Ramos (cell line): ENCODE data around the gene PLXND1.
"Not testable (repeated sequence)": the region's sequence is repeated elsewhere in the genome, so short reads cannot be mapped to it uniquely, and the experiment has no call there.

Experiments
- in situ Hi-C: fragments of 300-500 bp; cut with MboI; formaldehyde crosslinking; loops from one replicate; pipeline ENCODE4 v1.14.3; 2022; ENCODE audit warnings: low sequenced_read_pairs; ENCODE audit not compliant: unreplicated experiment

The PLXND1 gene

GRCh38 chr3:129617381-129618185, 11.1 kb upstream of the PLXND1 start:
- in situ Hi-C loops = no loop called here

- in situ Hi-C loops = no loop called here
Measured at GRCh38 chr3:129616713-129617112, 10.2 kb upstream of the PLXND1 start.

GRCh38 chr3:129616291-129616690, 9.8 kb upstream of the PLXND1 start:
- in situ Hi-C loops = no loop called here

GRCh38 chr3:129615751-129616281, 9.3 kb upstream of the PLXND1 start:
- in situ Hi-C loops = no loop called here

GRCh38 chr3:129614927-129615363, 8.5 kb upstream of the PLXND1 start:
- in situ Hi-C loops = no loop called here

- in situ Hi-C loops = no loop called here
Measured at GRCh38 chr3:129614435-129614834, 8.0 kb upstream of the PLXND1 start.

- in situ Hi-C loops = no loop called here
Measured at GRCh38 chr3:129613367-129613740, 6.9 kb upstream of the PLXND1 start.

- in situ Hi-C loops = no loop called here
Measured at GRCh38 chr3:129612534-129613366, 6.3 kb upstream of the PLXND1 start.

GRCh38 chr3:129611812-129612533, 5.5 kb upstream of the PLXND1 start:
- in situ Hi-C loops = no loop called here

GRCh38 chr3:129611446-129611800, 4.9 kb upstream of the PLXND1 start:
- in situ Hi-C loops = no loop called here

- in situ Hi-C loops = not testable (repeated sequence)
Measured at GRCh38 chr3:129610794-129611445, 4.4 kb upstream of the PLXND1 start.

- in situ Hi-C loops = no loop called here
Measured at GRCh38 chr3:129610276-129610675, 3.8 kb upstream of the PLXND1 start.

- in situ Hi-C loops = no loop called here
Measured at GRCh38 chr3:129609591-129610182, 3.2 kb upstream of the PLXND1 start.

GRCh38 chr3:129608936-129609590, 2.6 kb upstream of the PLXND1 start:
- in situ Hi-C loops = no loop called here

GRCh38 chr3:129608087-129608935, 1.8 kb upstream of the PLXND1 start:
- in situ Hi-C loops = no loop called here

- in situ Hi-C loops = no loop called here
Measured at GRCh38 chr3:129607391-129608068, 1.1 kb upstream of the PLXND1 start.

- in situ Hi-C loops = no loop called here
Measured at GRCh38 chr3:129605922-129606635, 397 bp downstream of the PLXND1 start.
